ENCODE measurements around the gene TFDP1. TPM values are rescaled to one million over a fixed set of nuclear protein-coding genes. Genes with fewer than 3 reads are reported as not detected.
"Not testable (repeated sequence)": the region's sequence is repeated elsewhere in the genome, so short reads cannot be mapped to it uniquely, and the experiment has no call there.

The TFDP1 gene
- total and polyA plus RNA-seq, 7 donors = 26.5 to 57.1 (median 40.2) TPM

GRCh38 chr13:113621046-113621445 lies 36.5 kb downstream of the TFDP1 start:
- DNase-seq = peak; percentile 41
- WGBS, 2 donors = 97% methylated on average over 15 of the region's 15 CpGs
- Histone ChIP-seq H3K4me3 (no peak overlapping the region), H3K36me3 (peaks cover 0 to 20% (median 7%) of the 10 kb centered on the region in 4 donors), H3K9me3 (no peaks in the 10 kb centered on the region), H3K27me3 (no peaks in the 10 kb centered on the region), H3K4me1 (peaks cover 0 to 1% (median 0%) of the 10 kb centered on the region in 4 donors), H3K27ac (no peak overlapping the region)
- intact Hi-C loops (cut with DNase I) = no loop called here
- TF ChIP-seq POLR2A (IDR thresholded peaks at IDR 0.05) = no peak
- TF ChIP-seq CTCF (IDR thresholded peaks at IDR 0.05) = no peak
- TF ChIP-seq EP300 (IDR thresholded peaks at IDR 0.05) = no peak
- TF ChIP-seq POLR2AphosphoS5 (IDR thresholded peaks at IDR 0.05) = no peak

- H3K9me3 ChIP-seq; H3K4me3 ChIP-seq; H3K4me1 ChIP-seq; H3K27me3 ChIP-seq; intact Hi-C loops (cut with DNase I); H3K27ac ChIP-seq: not testable (repeated sequence)
- DNase-seq = peak; percentile 56
- H3K36me3 ChIP-seq = peaks cover 0 to 20% (median 7%) of the 10 kb centered on the region in 4 donors
- WGBS, 2 donors = 89 to 94% methylated on average over 13 of the region's 13 CpGs
- TF ChIP-seq CTCF (IDR thresholded peaks at IDR 0.05) = peak in 2 of 4 experiments; percentile 29 to 40
Measured at GRCh38 chr13:113621498-113621897, 36.9 kb downstream of the TFDP1 start.

GRCh38 chr13:113621986-113622550 lies 37.5 kb downstream of the TFDP1 start:
- H3K9me3 ChIP-seq; H3K4me1 ChIP-seq; H3K4me3 ChIP-seq; H3K27me3 ChIP-seq; intact Hi-C loops (cut with DNase I); H3K27ac ChIP-seq: not testable (repeated sequence)
- H3K36me3 ChIP-seq = peaks cover 0 to 21% (median 7%) of the 10 kb centered on the region in 4 donors
- WGBS, 2 donors = 94 to 96% methylated on average over 20 of the region's 20 CpGs
- peak; percentile 46 for DNase-seq

GRCh38 chr13:113622791-113623490 lies 38.4 kb downstream of the TFDP1 start:
- Histone ChIP-seq H3K4me1 (peaks cover 0 to 5% (median 0%) of the 10 kb centered on the region in 4 donors), H3K27me3 (no peaks in the 10 kb centered on the region), H3K36me3 (peaks cover 0 to 24% (median 7%) of the 10 kb centered on the region in 4 donors), H3K27ac (no peak overlapping the region), H3K4me3 (no peak overlapping the region), H3K9me3 (no peaks in the 10 kb centered on the region)
- TF ChIP-seq EP300 (IDR thresholded peaks at IDR 0.05) (no peak), POLR2A (IDR thresholded peaks at IDR 0.05) (no peak), POLR2AphosphoS5 (IDR thresholded peaks at IDR 0.05) (no peak), CTCF (IDR thresholded peaks at IDR 0.05) (no peak)
- intact Hi-C loops (cut with DNase I) = no loop called here
- 92 to 95% methylated on average over 29 of the region's 29 CpGs for WGBS, 2 donors
- DNase-seq = peak; percentile 35

- intact Hi-C loops (cut with DNase I) = no loop called here
- peaks cover 0 to 31% (median 7%) of the 10 kb centered on the region in 4 donors for H3K36me3 ChIP-seq
- WGBS, 2 donors = 97% methylated on average over 20 of the region's 20 CpGs
Measured at GRCh38 chr13:113623491-113624234, 39.1 kb downstream of the TFDP1 start.

More at GRCh38 chr13:113623491-113624234, 39.1 kb downstream of the TFDP1 start:
- H3K9me3 ChIP-seq = no peaks in the 10 kb centered on the region
- H3K27ac ChIP-seq = no peak overlapping the region
- no peak overlapping the region for H3K4me3 ChIP-seq
- no peaks in the 10 kb centered on the region for H3K27me3 ChIP-seq
- peaks cover 0 to 5% (median 0%) of the 10 kb centered on the region in 4 donors for H3K4me1 ChIP-seq
- DNase-seq = peak; percentile 50
- no peak for TF ChIP-seq CTCF (IDR thresholded peaks at IDR 0.05)
- no peak for TF ChIP-seq EP300 (IDR thresholded peaks at IDR 0.05)
- no peak for TF ChIP-seq POLR2AphosphoS5 (IDR thresholded peaks at IDR 0.05)
- TF ChIP-seq POLR2A (IDR thresholded peaks at IDR 0.05) = no peak

Data from sigmoid colon (tissue), 7 donors.